Measurements from ENCODE around the gene PRSS38.

DNA sequence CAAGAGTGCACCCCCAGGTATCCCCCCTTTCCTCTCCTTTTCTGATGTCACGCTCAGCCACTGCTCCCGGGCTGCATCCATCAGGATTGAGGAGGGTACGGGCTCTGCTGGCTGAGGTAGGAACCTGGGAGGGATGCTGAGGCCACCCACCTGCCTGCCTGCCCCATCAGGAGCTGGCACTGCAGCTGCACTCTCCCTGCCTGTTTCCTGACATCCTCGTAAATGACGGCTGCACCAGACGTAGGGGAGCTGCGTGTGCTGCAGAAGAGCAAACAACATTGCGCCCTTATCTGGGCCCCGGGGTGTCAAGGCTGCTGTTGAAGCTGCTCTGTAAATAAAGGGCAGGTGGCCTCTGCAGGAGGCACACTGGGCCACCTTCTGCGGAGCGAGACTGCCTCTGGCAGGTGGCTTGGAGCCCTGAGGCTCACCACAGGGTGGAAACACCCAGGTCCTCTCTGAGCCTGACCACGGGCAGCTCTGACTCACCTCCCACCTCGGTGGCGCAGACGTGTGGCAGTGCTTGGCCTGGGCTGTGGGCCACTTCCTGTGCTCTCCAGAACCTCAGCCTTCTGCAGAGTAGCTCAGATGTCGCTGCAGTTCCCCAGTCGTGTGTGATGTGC, 49.4 kb upstream of the PRSS38 start:
- TF ChIP-seq, protein P1, sequence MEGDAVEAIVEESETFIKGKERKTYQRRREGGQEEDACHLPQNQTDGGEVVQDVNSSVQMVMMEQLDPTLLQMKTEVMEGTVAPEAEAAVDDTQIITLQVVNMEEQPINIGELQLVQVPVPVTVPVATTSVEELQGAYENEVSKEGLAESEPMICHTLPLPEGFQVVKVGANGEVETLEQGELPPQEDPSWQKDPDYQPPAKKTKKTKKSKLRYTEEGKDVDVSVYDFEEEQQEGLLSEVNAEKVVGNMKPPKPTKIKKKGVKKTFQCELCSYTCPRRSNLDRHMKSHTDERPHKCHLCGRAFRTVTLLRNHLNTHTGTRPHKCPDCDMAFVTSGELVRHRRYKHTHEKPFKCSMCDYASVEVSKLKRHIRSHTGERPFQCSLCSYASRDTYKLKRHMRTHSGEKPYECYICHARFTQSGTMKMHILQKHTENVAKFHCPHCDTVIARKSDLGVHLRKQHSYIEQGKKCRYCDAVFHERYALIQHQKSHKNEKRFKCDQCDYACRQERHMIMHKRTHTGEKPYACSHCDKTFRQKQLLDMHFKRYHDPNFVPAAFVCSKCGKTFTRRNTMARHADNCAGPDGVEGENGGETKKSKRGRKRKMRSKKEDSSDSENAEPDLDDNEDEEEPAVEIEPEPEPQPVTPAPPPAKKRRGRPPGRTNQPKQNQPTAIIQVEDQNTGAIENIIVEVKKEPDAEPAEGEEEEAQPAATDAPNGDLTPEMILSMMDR (IDR thresholded peaks at IDR 0.05; ENCODE audit: low read depth, low read length), result no peak
- TF ChIP-seq EZH2phosphoT487 (IDR thresholded peaks at IDR 0.05; ENCODE audit: low read depth), result no peak

All from OCI-LY3 (cell line).